GM18909 (cell line): ENCODE results near the gene EML4.
"Not testable (repeated sequence)": the region's sequence is repeated elsewhere in the genome, so short reads cannot be mapped to it uniquely, and the experiment has no call there.

Experiments
- ATAC-seq: cut with Tn5 transposase; IDR thresholded peaks from one replicate; pipeline ENCODE4 v1.9.1; 2021; ENCODE audit warnings: mild to moderate bottlenecking; ENCODE audit not compliant: unreplicated experiment, poor library complexity

Gene EML4

GRCh38 chr2:42169100-42169873, at the start of gene EML4:
TSS of gene EML4 (plus strand) at chr2:42169353. CDS start at chr2:42169612, 259 bp downstream.
- ATAC-seq: peak; percentile 87

GRCh38 chr2:42123426-42123825, 45.7 kb upstream of the EML4 start:
- no peak for ATAC-seq

GRCh38 chr2:42124011-42124785, 45.0 kb upstream of the EML4 start:
- ATAC-seq: peak; percentile 65

- no peak for ATAC-seq
Observed at GRCh38 chr2:42125841-42126594, 43.1 kb upstream of the EML4 start.

GRCh38 chr2:42126873-42127272, 42.3 kb upstream of the EML4 start:
- ATAC-seq: not testable (repeated sequence)

GRCh38 chr2:42127425-42128424, 41.4 kb upstream of the EML4 start:
- ATAC-seq: peak; percentile 58

- no peak for ATAC-seq
Observed at GRCh38 chr2:42128721-42129486, 40.2 kb upstream of the EML4 start.

- no peak for ATAC-seq
Observed at GRCh38 chr2:42129487-42129852, 39.7 kb upstream of the EML4 start.

- ATAC-seq: no peak
Observed at GRCh38 chr2:42129947-42130346, 39.2 kb upstream of the EML4 start.

- not testable (repeated sequence) for ATAC-seq
Observed at GRCh38 chr2:42130858-42131257, 38.3 kb upstream of the EML4 start.

GRCh38 chr2:42132191-42132965, 36.8 kb upstream of the EML4 start:
- no peak for ATAC-seq

- ATAC-seq: peak; percentile 92
Observed at GRCh38 chr2:42132966-42133641, 36.0 kb upstream of the EML4 start.

GRCh38 chr2:42133771-42134195, 35.4 kb upstream of the EML4 start:
- no peak for ATAC-seq

- not testable (repeated sequence) for ATAC-seq
Observed at GRCh38 chr2:42134401-42134932, 34.7 kb upstream of the EML4 start.

GRCh38 chr2:42135381-42136312, 33.5 kb upstream of the EML4 start:
- no peak for ATAC-seq

- no peak for ATAC-seq
Observed at GRCh38 chr2:42136782-42137124, 32.4 kb upstream of the EML4 start.
